HG03565 (cell line): ENCODE results near the gene CISD3.

Experiments
- ATAC-seq: cut with Tn5 transposase; IDR thresholded peaks from one replicate; pipeline ENCODE4 v1.9.1; 2021; ENCODE audit warnings: mild to moderate bottlenecking, moderate library complexity; ENCODE audit not compliant: unreplicated experiment

Gene CISD3

GRCh38 chr17:38742411-38743308 is 12.5 kb downstream of the CISD3 start:
- ATAC-seq, result no peak

- no peak for ATAC-seq
Observed at GRCh38 chr17:38743556-38744171, 13.5 kb downstream of the CISD3 start.

GRCh38 chr17:38745545-38745944 is 15.4 kb downstream of the CISD3 start:
- no peak for ATAC-seq

GRCh38 chr17:38746004-38746848 is 16.1 kb downstream of the CISD3 start:
- ATAC-seq, result no peak

- ATAC-seq, result no peak
Observed at GRCh38 chr17:38746849-38747462, 16.8 kb downstream of the CISD3 start.

GRCh38 chr17:38747463-38748148 is 17.5 kb downstream of the CISD3 start:
- ATAC-seq, result no peak

GRCh38 chr17:38748149-38748891 is 18.2 kb downstream of the CISD3 start, which contains the start of gene PCGF2:
Gene PCGF2, minus strand, starts transcription at chr17:38748336. Its CDS starts 7,934 bp downstream, at chr17:38740402.
- no peak for ATAC-seq

- ATAC-seq, result no peak
Observed at GRCh38 chr17:38748892-38749222, 18.7 kb downstream of the CISD3 start.

- no peak for ATAC-seq
Observed at GRCh38 chr17:38749223-38750043, 19.3 kb downstream of the CISD3 start.

GRCh38 chr17:38750044-38750311 is 19.8 kb downstream of the CISD3 start:
- ATAC-seq, result no peak

GRCh38 chr17:38750312-38751121 is 20.4 kb downstream of the CISD3 start:
- ATAC-seq, result no peak

GRCh38 chr17:38751144-38751807 is 21.1 kb downstream of the CISD3 start:
- ATAC-seq, result no peak

- ATAC-seq, result peak; percentile 1
Observed at GRCh38 chr17:38751808-38752307, 21.7 kb downstream of the CISD3 start.

GRCh38 chr17:38752308-38753070 is 22.3 kb downstream of the CISD3 start, which contains the start of gene PSMB3:
Gene PSMB3, plus strand, starts transcription at chr17:38752741. Its CDS starts 86 bp downstream, at chr17:38752827.
- peak; percentile 87 for ATAC-seq

- no peak for ATAC-seq
Observed at GRCh38 chr17:38753071-38753506, 22.9 kb downstream of the CISD3 start.

- no peak for ATAC-seq
Observed at GRCh38 chr17:38761612-38762011, 31.5 kb downstream of the CISD3 start.

- no peak for ATAC-seq
Observed at GRCh38 chr17:38762231-38762630, 32.1 kb downstream of the CISD3 start.
